ENCODE measurements around the gene TAF7L. TPM values are rescaled to one million over a fixed set of nuclear protein-coding genes. Genes with fewer than 3 reads are reported as not detected.

Gene TAF7L
- polyA plus RNA-seq, 1 experiment: 0.13 TPM

- ChIA-PET CTCF (interaction anchor here (0.7 to 1.2 kb wide), 3 partner anchors 51 to 541 kb away, joined by 3 to 5 read pairs (median 3); no protein-coding TSS in a partner anchor), POLR2A (no interaction called here)
- TF ChIP-seq CTCF (IDR thresholded peaks at IDR 0.05; ENCODE audit: insufficient read depth, low read depth, low read length): no peak
- H3K27me3 ChIP-seq (ENCODE audit: control insufficient read depth, insufficient read depth, low read length): no peaks in the 10 kb centered on the region
- DNase-seq (ENCODE audit: low read depth): no peak
- H3K36me3 ChIP-seq (ENCODE audit: control insufficient read depth, insufficient read depth, low read length): no peaks in the 10 kb centered on the region
- no peak overlapping the region for H3K4me3 ChIP-seq (ENCODE audit: low read depth, low read length)
Observed at GRCh38 chrX:101229170-101229569, 62.0 kb downstream of the TAF7L start.

GRCh38 chrX:101223226-101223625 lies 67.9 kb downstream of the TAF7L start:
- CTCF ChIA-PET: interaction anchor here (0.9 kb wide), 1 partner anchor 9 kb away, joined by 3 read pairs; no protein-coding TSS in a partner anchor
- POLR2A ChIA-PET: no interaction called here

GRCh38 chrX:101220662-101221260 lies 70.4 kb downstream of the TAF7L start:
- Histone ChIP-seq H3K36me3 (ENCODE audit: control insufficient read depth, insufficient read depth, low read length) (no peaks in the 10 kb centered on the region), H3K4me3 (ENCODE audit: low read depth, low read length) (no peak overlapping the region), H3K27me3 (ENCODE audit: control insufficient read depth, insufficient read depth, low read length) (no peaks in the 10 kb centered on the region)
- ChIA-PET CTCF (no interaction called here), POLR2A (no interaction called here)
- TF ChIP-seq CTCF (IDR thresholded peaks at IDR 0.05; ENCODE audit: insufficient read depth, low read depth, low read length): no peak
- no peak for DNase-seq (ENCODE audit: low read depth)

More at GRCh38 chrX:101223226-101223625, 67.9 kb downstream of the TAF7L start:
- Histone ChIP-seq H3K27me3 (ENCODE audit: control insufficient read depth, insufficient read depth, low read length) (no peaks in the 10 kb centered on the region), H3K36me3 (ENCODE audit: control insufficient read depth, insufficient read depth, low read length) (no peaks in the 10 kb centered on the region), H3K4me3 (ENCODE audit: low read depth, low read length) (no peak overlapping the region)
- DNase-seq (ENCODE audit: low read depth): no peak
- TF ChIP-seq CTCF (IDR thresholded peaks at IDR 0.05; ENCODE audit: insufficient read depth, low read depth, low read length): no peak

- ChIA-PET CTCF (interaction anchor here (1.1 kb wide), 1 partner anchor 68 kb away, joined by 3 read pairs; no protein-coding TSS in a partner anchor), POLR2A (no interaction called here)
- Histone ChIP-seq H3K4me3 (ENCODE audit: low read depth, low read length) (no peak overlapping the region), H3K36me3 (ENCODE audit: control insufficient read depth, insufficient read depth, low read length) (no peaks in the 10 kb centered on the region), H3K27me3 (ENCODE audit: control insufficient read depth, insufficient read depth, low read length) (no peaks in the 10 kb centered on the region)
- no peak for TF ChIP-seq CTCF (IDR thresholded peaks at IDR 0.05; ENCODE audit: insufficient read depth, low read depth, low read length)
- DNase-seq (ENCODE audit: low read depth): no peak
Observed at GRCh38 chrX:101219864-101220346, 71.2 kb downstream of the TAF7L start.

- TF ChIP-seq CTCF (IDR thresholded peaks at IDR 0.05; ENCODE audit: insufficient read depth, low read depth, low read length): no peak
- H3K4me3 ChIP-seq (ENCODE audit: low read depth, low read length): no peak within 1 kb of the TSS
- no peak for DNase-seq (ENCODE audit: low read depth)
- CTCF ChIA-PET: interaction anchor here (1.1 kb wide), 1 partner anchor 69 kb away, joined by 3 read pairs; no protein-coding TSS in a partner anchor
- H3K27me3 ChIP-seq (ENCODE audit: control insufficient read depth, insufficient read depth, low read length): no peaks in the 10 kb centered on the region
- POLR2A ChIA-PET: no interaction called here
- H3K36me3 ChIP-seq (ENCODE audit: control insufficient read depth, insufficient read depth, low read length): no peaks in the 10 kb centered on the region
Observed at GRCh38 chrX:101219116-101219863, 71.8 kb downstream of the TAF7L start, which contains the start of gene DRP2. DRP2 (plus strand) TSS chrX:101219786; CDS start chrX:101231648, 11,862 bp downstream.

Data from BJ (cell line).